Measurements from ENCODE around the gene TMEM44. TPM values are rescaled to one million over a fixed set of nuclear protein-coding genes. Genes with fewer than 3 reads are reported as not detected.

Gene TMEM44
- total RNA-seq, 1 experiment from 2014 or later = 13.7 TPM

GRCh38 chr3:194620196-194620595 is 13.0 kb downstream of the TMEM44 start (continued):
- TF ChIP-seq ZNF425 (CRISPR knock-in tag; conservative IDR thresholded peaks at IDR 0.05) (no peak), PREB (CRISPR knock-in tag; IDR thresholded peaks at IDR 0.05; ENCODE audit: borderline replicate concordance) (no peak)

GRCh38 chr3:194619741-194620140 is 13.5 kb downstream of the TMEM44 start:
- no peaks in the 10 kb centered on the region for H3K4me1 Mint-ChIP-seq
- POLR2A ChIA-PET = interaction anchor here (0.7 kb wide), 1 partner anchor 20 kb away, joined by 6 read pairs; no protein-coding TSS in a partner anchor
- H3K4me3 Mint-ChIP-seq = no peak overlapping the region
- TF ChIP-seq E2F4 (CRISPR knock-in tag; IDR thresholded peaks at IDR 0.05; ENCODE audit: borderline replicate concordance, low read depth) = no peak
- no peak for TF ChIP-seq RORB (CRISPR knock-in tag; IDR thresholded peaks at IDR 0.05)
- TF ChIP-seq ATF1 (CRISPR knock-in tag; IDR thresholded peaks at IDR 0.05) = no peak
- no peak for TF ChIP-seq SOX15 (CRISPR knock-in tag; IDR thresholded peaks at IDR 0.05)
- H3K27me3 Mint-ChIP-seq (ENCODE audit: low read depth) = no peaks in the 10 kb centered on the region
- no peak overlapping the region for H3K27ac Mint-ChIP-seq
- no peaks in the 10 kb centered on the region for H3K36me3 Mint-ChIP-seq
- DNase-seq (ENCODE audit: low spot score) (no peak), ATAC-seq (no peak)
- CTCF ChIA-PET = no interaction called here
- H3K9me3 Mint-ChIP-seq = no peaks in the 10 kb centered on the region

GRCh38 chr3:194618858-194619608 is 14.2 kb downstream of the TMEM44 start:
- TF ChIP-seq EMX1 (CRISPR knock-in tag; IDR thresholded peaks at IDR 0.05) = no peak
- no peaks in the 10 kb centered on the region for H3K27me3 Mint-ChIP-seq (ENCODE audit: low read depth)
- peak overlapping the region; percentile 41; the same call in 1 of the 2 replicates for H3K27ac Mint-ChIP-seq
- H3K4me1 Mint-ChIP-seq = no peaks in the 10 kb centered on the region
- H3K9me3 Mint-ChIP-seq = no peaks in the 10 kb centered on the region
- H3K4me3 Mint-ChIP-seq = no peak overlapping the region
- no peak for DNase-seq (ENCODE audit: low spot score)
- ChIA-PET CTCF (no interaction called here), POLR2A (no interaction called here)
- ATAC-seq = no peak
- H3K36me3 Mint-ChIP-seq = peaks cover 1% of the 10 kb centered on the region; the same call in 1 of the 2 replicates

- no peak for TF ChIP-seq MXD4 (CRISPR knock-in tag; IDR thresholded peaks at IDR 0.05; ENCODE audit: borderline replicate concordance)
- no peak for TF ChIP-seq PRRX2 (CRISPR knock-in tag; IDR thresholded peaks at IDR 0.05)
- TF ChIP-seq ATF1 (CRISPR knock-in tag; IDR thresholded peaks at IDR 0.05) = no peak
- no peak for TF ChIP-seq ZNF423 (CRISPR knock-in tag; IDR thresholded peaks at IDR 0.05)
- TF ChIP-seq TEAD4 (CRISPR knock-in tag; IDR thresholded peaks at IDR 0.05) = no peak
- TF ChIP-seq ZNF263 (CRISPR knock-in tag; IDR thresholded peaks at IDR 0.05; ENCODE audit: low read depth) = no peak
- TF ChIP-seq GTF2I (CRISPR knock-in tag; conservative IDR thresholded peaks at IDR 0.05) = no peak
- TF ChIP-seq ZNF317 (CRISPR knock-in tag; IDR thresholded peaks at IDR 0.05; ENCODE audit: borderline replicate concordance, low read depth) = no peak
- TF ChIP-seq NR1H2 (CRISPR knock-in tag; IDR thresholded peaks at IDR 0.05) = no peak
- no peak for TF ChIP-seq NFYB (CRISPR knock-in tag; conservative IDR thresholded peaks at IDR 0.05; ENCODE audit: low read depth)
- TF ChIP-seq E2F4 (CRISPR knock-in tag; IDR thresholded peaks at IDR 0.05; ENCODE audit: borderline replicate concordance, low read depth) = no peak
- no peak for TF ChIP-seq JAZF1 (CRISPR knock-in tag; IDR thresholded peaks at IDR 0.05)
- no peak for TF ChIP-seq RORB (CRISPR knock-in tag; IDR thresholded peaks at IDR 0.05)
- TF ChIP-seq IRF2 (CRISPR knock-in tag; IDR thresholded peaks at IDR 0.05; ENCODE audit: borderline replicate concordance, low read depth) = no peak
- no peak for TF ChIP-seq FOXJ3 (CRISPR knock-in tag; IDR thresholded peaks at IDR 0.05; ENCODE audit: borderline replicate concordance)
- no peak for TF ChIP-seq CREM (CRISPR knock-in tag; IDR thresholded peaks at IDR 0.05)
- no peak for TF ChIP-seq ZBTB43 (CRISPR knock-in tag; IDR thresholded peaks at IDR 0.05)
- no peak for TF ChIP-seq HMGXB4 (CRISPR knock-in tag; IDR thresholded peaks at IDR 0.05)
- Mint-ChIP-seq H3K27me3 (ENCODE audit: low read depth) (no peaks in the 10 kb centered on the region), H3K27ac (no peak overlapping the region), H3K4me3 (no peak overlapping the region), H3K9me3 (no peaks in the 10 kb centered on the region), H3K4me1 (no peaks in the 10 kb centered on the region), H3K36me3 (peaks cover 2% of the 10 kb centered on the region; the same call in 1 of the 2 replicates)
- DNase-seq (ENCODE audit: low spot score) (no peak), ATAC-seq (no peak)
- POLR2A ChIA-PET = no interaction called here
- CTCF ChIA-PET = no interaction called here
Measured at GRCh38 chr3:194617827-194618226, 15.4 kb downstream of the TMEM44 start.

Measured in WTC11 (cell line).